HepG2 (cell line): ENCODE measurements around the gene MMRN1. TPM values are rescaled to one million over a fixed set of nuclear protein-coding genes. Genes with fewer than 3 reads are reported as not detected.

Source experiments
- ATAC-seq: fragments of 200-7000 bp; cut with Tn5 transposase; 3 replicates; pipeline ENCODE4 v1.9.1; 2020; ENCODE audit warnings: mild to moderate bottlenecking, moderate library complexity
- BruUV-seq: library from RNA; stranded (reverse); fragments of 400-500 nt; replicated peaks from 2 replicates; lab custom pipeline; 2021; lab: Mats Ljungman, UMichigan
- CTCF ChIA-PET: fragments of 300-600 bp; formaldehyde crosslinking; extraction: SDS; loops from one replicate; lab custom pipeline; 2021; ENCODE audit warnings: low total read pairs, inconsistent platforms, low intra/inter-chr PET ratio; lab: Yijun Ruan, JAX
- POLR2A ChIA-PET: fragments of 350-600 bp; sonication (Branson Sonifier 250); formaldehyde crosslinking; loops from one replicate; lab custom pipeline; 2020; ENCODE audit warnings: antibody characterized with exemption, inconsistent platforms; lab: Yijun Ruan, JAX
- DNase-seq: peaks from one replicate; pipeline ENCODE4 v3.0.0-alpha.2; 2015; ENCODE audit warnings: low spot score
- FAIRE-seq: peaks from 3 replicates; lab custom pipeline; 2011; peaks lifted over from hg19 to GRCh38; lab: Jason Lieb, UNC
- H2AFZ ChIP-seq: one replicate; pipeline ENCODE4 v1.6.1; 2011; ENCODE audit warnings: low read length, inconsistent platforms
- H3K27ac ChIP-seq: fragments of 300-600 bp; 3 replicates; pipeline ENCODE4 v1.8.0; 2011; ENCODE audit warnings: mixed run types, mild to moderate bottlenecking, mixed read lengths, low read length, inconsistent platforms; ENCODE audit not compliant: insufficient read depth; ENCODE audit errors: extremely low read length
- H3K27me3 ChIP-seq, 2 experiments: fragments of 200-600 bp in 1 of 2; 2 replicates in 1 of 2; 3 replicates in 1 of 2; pipeline versions ENCODE4 v1.6.0 to v1.8.0; 2011; ENCODE audit warnings: low read length in 2 of 2, mild to moderate bottlenecking in 2 of 2, moderate library complexity in 2 of 2, inconsistent platforms in 1 of 2; ENCODE audit not compliant: insufficient read depth in 2 of 2, control insufficient read depth in 1 of 2
- H3K36me3 ChIP-seq, 2 experiments: fragments of 200-600 bp in 1 of 2; replicated peaks in 1 of 2; 2 replicates in 1 of 2; 3 replicates in 1 of 2; pipeline versions ENCODE4 v1.5.1 to v1.8.0; 2011; ENCODE audit warnings: low read length in 2 of 2, inconsistent platforms in 1 of 2; ENCODE audit not compliant: insufficient read depth in 2 of 2, control insufficient read depth in 1 of 2
- H3K4me1 ChIP-seq: 2 replicates; pipeline ENCODE4 v1.5.1; 2012; ENCODE audit warnings: low read length, inconsistent platforms; ENCODE audit not compliant: insufficient read depth
- H3K4me2 ChIP-seq: 2 replicates; pipeline ENCODE4 v1.6.0; 2011; ENCODE audit warnings: low read depth, low read length, inconsistent platforms
- H3K4me3 ChIP-seq, 3 experiments: fragments of 200-600 bp in 1 of 3; sonication (generic), shearing (Covaris generic) in 1 of 3; replicated peaks in 1 of 3; 2 replicates each; pipeline ENCODE4 v1.5.1; 2011 to 2016; ENCODE audit warnings: low read length in 3 of 3, inconsistent platforms in 2 of 3, low read depth in 2 of 3, mild to moderate bottlenecking in 2 of 3, control low read depth in 1 of 3, mixed read lengths in 1 of 3; ENCODE audit not compliant: insufficient read depth in 1 of 3
- H3K79me2 ChIP-seq: one replicate; pipeline ENCODE4 v1.6.1; 2011; ENCODE audit warnings: low read length, inconsistent platforms; ENCODE audit not compliant: insufficient read depth
- H3K9ac ChIP-seq: 2 replicates; pipeline ENCODE4 v1.6.0; 2011; ENCODE audit warnings: mild to moderate bottlenecking, low read depth, low read length, inconsistent platforms; ENCODE audit not compliant: insufficient read depth
- H3K9me3 ChIP-seq: 2 replicates; pipeline ENCODE4 v1.5.1; 2012; ENCODE audit warnings: mild to moderate bottlenecking, low read length
- H4K20me1 ChIP-seq: 2 replicates; pipeline ENCODE4 v1.6.0; 2011; ENCODE audit warnings: inconsistent platforms, mild to moderate bottlenecking, low read length, moderate library complexity; ENCODE audit not compliant: insufficient read depth
- BCL6 ChIP-seq: IDR thresholded peaks from 2 replicates; pipeline ENCODE4 v1.6.1; 2016; ENCODE audit warnings: missing genetic modification reagents, missing compliant biosample characterization
- GABPA ChIP-seq, 2 experiments: IDR thresholded peaks; 2 replicates each; pipeline ENCODE4 v1.6.1; 2011 to 2016; ENCODE audit warnings: low read depth in 2 of 2, low read length in 1 of 2, missing biosample characterization in 1 of 2, missing genetic modification characterization in 1 of 2
- MIER3 ChIP-seq: IDR thresholded peaks from 2 replicates; pipeline ENCODE4 v1.6.1; 2016; ENCODE audit warnings: missing compliant biosample characterization, borderline replicate concordance
- NFYC ChIP-seq: IDR thresholded peaks from 2 replicates; pipeline ENCODE4 v1.6.1; 2016; ENCODE audit warnings: missing genetic modification reagents, missing compliant biosample characterization
- ZFP37 ChIP-seq: sonication (generic); formaldehyde crosslinking; IDR thresholded peaks from 2 replicates; pipeline ENCODE4 v1.4.0; 2020; ENCODE audit warnings: missing genetic modification reagents, borderline replicate concordance
- in situ Hi-C: cut with HindIII; loops from 2 replicates; pipeline ENCODE4 v1.10.0; 2017; ENCODE audit warnings: low pct_unique_long_range_greater_than_20kb; ENCODE audit not compliant: extremely low pct_ligation_motif_present
- intact Hi-C: fragments of 100-400 bp; cut with micrococcal nuclease; formaldehyde crosslinking; loops from one replicate; pipeline ENCODE4 v1.10.0; 2022; ENCODE audit not compliant: unreplicated experiment
- polyA plus RNA-seq, 8 experiments: library from polyadenylated mRNA; depleted of rRNA in 3 of 8; stranded (reverse) in 7 of 8; unstranded in 1 of 8; fragments of >200 nt; fragmentation: Illumina TruSeq in 4 of 8; extraction: Trizol in 4 of 8; gene quantifications; 2 replicates each; pipeline versions ENCODE4 v1.2.1 to v1.2.3, GENCODE V29; 2011 to 2016; ENCODE audit warnings: low read depth in 4 of 8, missing spikeins in 1 of 8, mixed read lengths in 1 of 8; ENCODE audit not compliant: insufficient read depth in 1 of 8
- total RNA-seq, 5 experiments: library from RNA; depleted of rRNA; stranded (reverse); fragments of >200 nt; fragmentation: Illumina TruSeq; extraction: Trizol; gene quantifications; 2 replicates each; pipeline ENCODE4 v1.2.3, GENCODE V29; 2016; ENCODE audit warnings: low read depth in 1 of 5
- TF ChIP-seq, protein P1 (sequence below): sonication (generic); formaldehyde crosslinking; IDR thresholded peaks from 2 replicates; pipeline ENCODE4 v1.5.0; 2020; ENCODE audit warnings: mild to moderate bottlenecking, missing genetic modification reagents, borderline replicate concordance
- TF ChIP-seq, protein P2 (sequence below), 2 experiments: fragments of 450-650 bp in 1 of 2; sonication (generic) in 1 of 2; formaldehyde crosslinking in 1 of 2; IDR thresholded peaks; 2 replicates each; pipeline versions ENCODE4 v1.6.1 to v1.8.0; 2016 to 2022; ENCODE audit warnings: antibody characterized with exemption in 1 of 2, mild to moderate bottlenecking in 1 of 2, missing genetic modification reagents in 1 of 2

The MMRN1 gene
- total and polyA plus RNA-seq, 2 of the 13 experiments (the other 11 are each of a cell fraction or from before 2014, with no cell fraction given): not detected

DNA sequence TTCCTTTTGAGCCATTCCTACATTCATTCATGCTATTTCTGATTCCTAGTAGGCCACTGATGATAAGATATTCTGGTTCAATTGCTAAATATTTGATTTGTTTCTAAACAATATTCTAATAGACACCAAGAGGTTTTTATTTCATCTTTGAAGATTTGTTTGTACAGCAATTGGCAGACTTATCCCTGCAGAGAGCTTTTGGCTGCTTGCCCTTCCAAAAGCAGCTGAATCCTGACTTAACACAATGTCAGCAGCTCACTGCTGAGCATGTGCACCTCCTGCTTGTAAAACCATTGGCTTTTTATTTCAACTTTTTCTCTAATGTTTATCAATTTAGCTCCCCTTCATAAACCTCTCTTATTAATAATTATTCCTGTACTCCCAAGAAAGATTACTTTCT is 45.3 kb downstream of the MMRN1 start:
- Histone ChIP-seq H3K27ac (no peak overlapping the region), H3K4me1 (no peaks in the 10 kb centered on the region), H2AFZ (no peak overlapping the region), H3K4me3 (no peak overlapping the region), H3K9me3 (no peaks in the 10 kb centered on the region), H3K27me3 (no peaks in the 10 kb centered on the region; a peak in 1 of 5 replicates), H3K9ac (no peak overlapping the region), H3K4me2 (no peak overlapping the region), H4K20me1 (no peaks in the 10 kb centered on the region), H3K79me2 (no peaks in the 10 kb centered on the region), H3K36me3 (no peaks in the 10 kb centered on the region)
- no TSS peak for BruUV-seq
- DNase-seq (no peak), FAIRE-seq (no peak), ATAC-seq (no peak)
- intact Hi-C loops (no loop called here), in situ Hi-C loops (no loop called here)
- POLR2A ChIA-PET: no interaction called here
- CTCF ChIA-PET: no interaction called here
- TF ChIP-seq NFYC (CRISPR knock-in tag): no peak
- TF ChIP-seq, protein P1, sequence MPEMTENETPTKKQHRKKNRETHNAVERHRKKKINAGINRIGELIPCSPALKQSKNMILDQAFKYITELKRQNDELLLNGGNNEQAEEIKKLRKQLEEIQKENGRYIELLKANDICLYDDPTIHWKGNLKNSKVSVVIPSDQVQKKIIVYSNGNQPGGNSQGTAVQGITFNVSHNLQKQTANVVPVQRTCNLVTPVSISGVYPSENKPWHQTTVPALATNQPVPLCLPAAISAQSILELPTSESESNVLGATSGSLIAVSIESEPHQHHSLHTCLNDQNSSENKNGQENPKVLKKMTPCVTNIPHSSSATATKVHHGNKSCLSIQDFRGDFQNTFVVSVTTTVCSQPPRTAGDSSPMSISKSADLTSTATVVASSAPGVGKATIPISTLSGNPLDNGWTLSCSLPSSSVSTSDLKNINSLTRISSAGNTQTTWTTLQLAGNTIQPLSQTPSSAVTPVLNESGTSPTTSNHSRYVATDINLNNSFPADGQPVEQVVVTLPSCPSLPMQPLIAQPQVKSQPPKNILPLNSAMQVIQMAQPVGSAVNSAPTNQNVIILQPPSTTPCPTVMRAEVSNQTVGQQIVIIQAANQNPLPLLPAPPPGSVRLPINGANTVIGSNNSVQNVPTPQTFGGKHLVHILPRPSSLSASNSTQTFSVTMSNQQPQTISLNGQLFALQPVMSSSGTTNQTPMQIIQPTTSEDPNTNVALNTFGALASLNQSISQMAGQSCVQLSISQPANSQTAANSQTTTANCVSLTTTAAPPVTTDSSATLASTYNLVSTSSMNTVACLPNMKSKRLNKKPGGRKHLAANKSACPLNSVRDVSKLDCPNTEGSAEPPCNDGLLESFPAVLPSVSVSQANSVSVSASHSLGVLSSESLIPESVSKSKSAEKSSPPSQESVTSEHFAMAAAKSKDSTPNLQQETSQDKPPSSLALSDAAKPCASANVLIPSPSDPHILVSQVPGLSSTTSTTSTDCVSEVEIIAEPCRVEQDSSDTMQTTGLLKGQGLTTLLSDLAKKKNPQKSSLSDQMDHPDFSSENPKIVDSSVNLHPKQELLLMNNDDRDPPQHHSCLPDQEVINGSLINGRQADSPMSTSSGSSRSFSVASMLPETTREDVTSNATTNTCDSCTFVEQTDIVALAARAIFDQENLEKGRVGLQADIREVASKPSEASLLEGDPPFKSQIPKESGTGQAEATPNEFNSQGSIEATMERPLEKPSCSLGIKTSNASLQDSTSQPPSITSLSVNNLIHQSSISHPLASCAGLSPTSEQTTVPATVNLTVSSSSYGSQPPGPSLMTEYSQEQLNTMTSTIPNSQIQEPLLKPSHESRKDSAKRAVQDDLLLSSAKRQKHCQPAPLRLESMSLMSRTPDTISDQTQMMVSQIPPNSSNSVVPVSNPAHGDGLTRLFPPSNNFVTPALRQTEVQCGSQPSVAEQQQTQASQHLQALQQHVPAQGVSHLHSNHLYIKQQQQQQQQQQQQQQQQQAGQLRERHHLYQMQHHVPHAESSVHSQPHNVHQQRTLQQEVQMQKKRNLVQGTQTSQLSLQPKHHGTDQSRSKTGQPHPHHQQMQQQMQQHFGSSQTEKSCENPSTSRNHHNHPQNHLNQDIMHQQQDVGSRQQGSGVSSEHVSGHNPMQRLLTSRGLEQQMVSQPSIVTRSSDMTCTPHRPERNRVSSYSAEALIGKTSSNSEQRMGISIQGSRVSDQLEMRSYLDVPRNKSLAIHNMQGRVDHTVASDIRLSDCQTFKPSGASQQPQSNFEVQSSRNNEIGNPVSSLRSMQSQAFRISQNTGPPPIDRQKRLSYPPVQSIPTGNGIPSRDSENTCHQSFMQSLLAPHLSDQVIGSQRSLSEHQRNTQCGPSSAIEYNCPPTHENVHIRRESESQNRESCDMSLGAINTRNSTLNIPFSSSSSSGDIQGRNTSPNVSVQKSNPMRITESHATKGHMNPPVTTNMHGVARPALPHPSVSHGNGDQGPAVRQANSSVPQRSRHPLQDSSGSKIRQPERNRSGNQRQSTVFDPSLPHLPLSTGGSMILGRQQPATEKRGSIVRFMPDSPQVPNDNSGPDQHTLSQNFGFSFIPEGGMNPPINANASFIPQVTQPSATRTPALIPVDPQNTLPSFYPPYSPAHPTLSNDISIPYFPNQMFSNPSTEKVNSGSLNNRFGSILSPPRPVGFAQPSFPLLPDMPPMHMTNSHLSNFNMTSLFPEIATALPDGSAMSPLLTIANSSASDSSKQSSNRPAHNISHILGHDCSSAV (CRISPR knock-in tag): no peak
- TF ChIP-seq ZFP37: no peak
- TF ChIP-seq MIER3: no peak
- TF ChIP-seq, protein P2, sequence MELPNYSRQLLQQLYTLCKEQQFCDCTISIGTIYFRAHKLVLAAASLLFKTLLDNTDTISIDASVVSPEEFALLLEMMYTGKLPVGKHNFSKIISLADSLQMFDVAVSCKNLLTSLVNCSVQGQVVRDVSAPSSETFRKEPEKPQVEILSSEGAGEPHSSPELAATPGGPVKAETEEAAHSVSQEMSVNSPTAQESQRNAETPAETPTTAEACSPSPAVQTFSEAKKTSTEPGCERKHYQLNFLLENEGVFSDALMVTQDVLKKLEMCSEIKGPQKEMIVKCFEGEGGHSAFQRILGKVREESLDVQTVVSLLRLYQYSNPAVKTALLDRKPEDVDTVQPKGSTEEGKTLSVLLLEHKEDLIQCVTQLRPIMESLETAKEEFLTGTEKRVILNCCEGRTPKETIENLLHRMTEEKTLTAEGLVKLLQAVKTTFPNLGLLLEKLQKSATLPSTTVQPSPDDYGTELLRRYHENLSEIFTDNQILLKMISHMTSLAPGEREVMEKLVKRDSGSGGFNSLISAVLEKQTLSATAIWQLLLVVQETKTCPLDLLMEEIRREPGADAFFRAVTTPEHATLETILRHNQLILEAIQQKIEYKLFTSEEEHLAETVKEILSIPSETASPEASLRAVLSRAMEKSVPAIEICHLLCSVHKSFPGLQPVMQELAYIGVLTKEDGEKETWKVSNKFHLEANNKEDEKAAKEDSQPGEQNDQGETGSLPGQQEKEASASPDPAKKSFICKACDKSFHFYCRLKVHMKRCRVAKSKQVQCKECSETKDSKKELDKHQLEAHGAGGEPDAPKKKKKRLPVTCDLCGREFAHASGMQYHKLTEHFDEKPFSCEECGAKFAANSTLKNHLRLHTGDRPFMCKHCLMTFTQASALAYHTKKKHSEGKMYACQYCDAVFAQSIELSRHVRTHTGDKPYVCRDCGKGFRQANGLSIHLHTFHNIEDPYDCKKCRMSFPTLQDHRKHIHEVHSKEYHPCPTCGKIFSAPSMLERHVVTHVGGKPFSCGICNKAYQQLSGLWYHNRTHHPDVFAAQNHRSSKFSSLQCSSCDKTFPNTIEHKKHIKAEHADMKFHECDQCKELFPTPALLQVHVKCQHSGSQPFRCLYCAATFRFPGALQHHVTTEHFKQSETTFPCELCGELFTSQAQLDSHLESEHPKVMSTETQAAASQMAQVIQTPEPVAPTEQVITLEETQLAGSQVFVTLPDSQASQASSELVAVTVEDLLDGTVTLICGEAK (IDR thresholded peaks at IDR 0.05): no peak
- TF ChIP-seq, protein P2 (CRISPR knock-in tag; IDR thresholded peaks at IDR 0.05): no peak
- no peak for TF ChIP-seq GABPA (IDR thresholded peaks at IDR 0.05; ENCODE audit: low read depth, low read length)
- TF ChIP-seq GABPA (CRISPR knock-in tag; IDR thresholded peaks at IDR 0.05; ENCODE audit: low read depth): no peak
- TF ChIP-seq BCL6 (CRISPR knock-in tag): no peak
